NCI-H69 (cell line): Measurements from ENCODE around the gene GJB2.

ENCODE experiments used
- DNase-seq: peaks from one replicate; lab custom pipeline; 2025; lab: John Stamatoyannopoulos, UW

The GJB2 gene

GRCh38 chr13:20192158-20192835 is 441 bp downstream of the GJB2 start:
- DNase-seq = no peak

GRCh38 chr13:20191311-20192157 is 1.2 kb downstream of the GJB2 start:
- no peak for DNase-seq

GRCh38 chr13:20190481-20191310 is 2.0 kb downstream of the GJB2 start:
- no peak for DNase-seq

DNA sequence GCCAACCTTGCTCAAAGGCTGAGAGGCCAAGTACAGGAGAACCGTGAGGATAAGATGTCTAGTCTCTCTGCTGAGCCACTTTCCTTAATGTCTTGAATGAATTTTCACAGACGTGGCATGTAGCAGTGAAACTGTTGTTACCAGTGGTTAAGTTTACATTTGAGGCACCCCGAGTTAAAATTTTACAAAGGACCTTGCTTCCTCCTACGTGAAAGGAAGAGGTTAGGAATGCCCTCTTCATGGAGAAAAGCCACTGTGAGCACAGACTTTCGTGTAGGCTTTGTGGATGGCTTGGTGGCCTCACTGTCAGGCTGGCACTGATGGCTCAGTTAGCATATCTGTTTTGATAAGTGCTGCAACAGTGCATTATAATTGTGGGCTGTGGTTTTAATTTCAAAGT is 2.7 kb downstream of the GJB2 start:
- DNase-seq = no peak

GRCh38 chr13:20188667-20189553 is 3.8 kb downstream of the GJB2 start:
- no peak for DNase-seq

DNA sequence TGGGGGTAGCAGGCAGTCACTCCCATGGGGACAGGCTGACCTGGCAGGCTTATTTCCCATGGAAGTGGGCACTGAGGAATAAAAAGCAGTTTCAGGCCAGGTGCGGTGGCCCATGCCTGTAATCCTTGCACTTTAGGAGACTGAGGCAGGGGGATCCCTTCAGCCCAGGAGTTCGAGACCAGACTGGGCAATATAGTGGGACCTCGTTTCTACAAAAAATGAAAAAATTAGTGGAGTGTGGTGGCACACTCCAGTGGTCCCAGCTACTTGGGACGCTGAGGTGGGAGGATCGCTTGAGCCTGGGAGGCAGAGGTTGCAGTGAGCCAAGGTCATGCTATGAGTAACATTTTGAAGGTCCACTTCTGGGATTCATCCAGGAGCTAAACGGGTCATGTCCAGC is 6.0 kb downstream of the GJB2 start:
- DNase-seq = no peak

DNA sequence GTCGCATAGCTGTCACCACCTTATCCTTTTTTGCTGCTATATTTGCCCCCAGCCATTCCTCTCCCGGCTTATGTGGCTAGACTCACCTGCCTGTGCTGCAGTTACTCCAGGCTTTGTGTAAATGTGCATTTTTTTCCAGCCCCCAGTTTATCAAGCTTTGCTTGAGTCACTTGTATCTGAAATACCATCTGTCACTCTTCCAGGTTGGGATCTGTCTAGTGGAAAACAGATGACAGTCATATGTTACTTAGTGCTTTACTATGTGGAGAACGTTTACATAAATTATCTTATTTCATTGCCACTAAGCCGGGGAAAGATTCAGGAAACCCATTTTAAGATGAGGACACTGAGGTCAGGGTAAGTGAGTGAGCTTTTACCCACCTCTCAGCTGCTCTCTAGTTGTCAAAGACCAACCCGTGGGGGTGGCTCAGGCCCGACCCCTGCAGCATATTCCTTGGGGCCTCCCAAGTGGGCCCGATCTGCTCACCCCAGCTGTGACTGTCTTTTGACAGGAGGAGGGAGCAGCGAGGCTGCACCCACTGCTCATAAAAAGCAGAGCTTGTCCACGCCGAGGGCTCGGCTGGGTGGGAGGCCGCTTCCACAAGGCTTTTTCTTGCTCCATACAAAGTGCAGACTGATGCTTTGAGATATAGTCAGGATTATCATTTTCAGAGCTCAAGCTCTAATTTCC is 7.2 kb downstream of the GJB2 start:
- no peak for DNase-seq

GRCh38 chr13:20182231-20182846 is 10.4 kb downstream of the GJB2 start:
- DNase-seq = peak; percentile 63

DNA sequence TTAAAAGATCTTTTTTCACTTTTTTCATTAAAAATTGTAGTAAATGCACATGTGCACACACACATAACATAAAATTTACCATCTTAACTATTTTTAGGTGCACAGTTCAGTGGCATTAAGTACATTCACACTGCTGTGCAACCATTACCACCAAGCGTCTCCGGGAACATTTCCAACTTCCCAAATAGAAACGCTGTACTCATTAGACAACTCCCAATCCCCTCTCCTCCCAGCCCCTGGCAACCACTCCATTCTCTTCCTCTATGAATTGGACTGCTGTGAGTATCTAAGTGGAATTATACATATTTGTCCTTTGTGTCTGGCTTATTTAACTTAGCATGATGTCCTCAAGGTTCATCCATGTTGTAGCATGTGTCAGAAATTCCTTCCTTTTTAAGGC is 11.6 kb downstream of the GJB2 start:
- DNase-seq = no peak

GRCh38 chr13:20178156-20178555 is 14.6 kb downstream of the GJB2 start:
- no peak for DNase-seq

GRCh38 chr13:20177049-20177831 is 15.5 kb downstream of the GJB2 start:
- no peak for DNase-seq

DNA sequence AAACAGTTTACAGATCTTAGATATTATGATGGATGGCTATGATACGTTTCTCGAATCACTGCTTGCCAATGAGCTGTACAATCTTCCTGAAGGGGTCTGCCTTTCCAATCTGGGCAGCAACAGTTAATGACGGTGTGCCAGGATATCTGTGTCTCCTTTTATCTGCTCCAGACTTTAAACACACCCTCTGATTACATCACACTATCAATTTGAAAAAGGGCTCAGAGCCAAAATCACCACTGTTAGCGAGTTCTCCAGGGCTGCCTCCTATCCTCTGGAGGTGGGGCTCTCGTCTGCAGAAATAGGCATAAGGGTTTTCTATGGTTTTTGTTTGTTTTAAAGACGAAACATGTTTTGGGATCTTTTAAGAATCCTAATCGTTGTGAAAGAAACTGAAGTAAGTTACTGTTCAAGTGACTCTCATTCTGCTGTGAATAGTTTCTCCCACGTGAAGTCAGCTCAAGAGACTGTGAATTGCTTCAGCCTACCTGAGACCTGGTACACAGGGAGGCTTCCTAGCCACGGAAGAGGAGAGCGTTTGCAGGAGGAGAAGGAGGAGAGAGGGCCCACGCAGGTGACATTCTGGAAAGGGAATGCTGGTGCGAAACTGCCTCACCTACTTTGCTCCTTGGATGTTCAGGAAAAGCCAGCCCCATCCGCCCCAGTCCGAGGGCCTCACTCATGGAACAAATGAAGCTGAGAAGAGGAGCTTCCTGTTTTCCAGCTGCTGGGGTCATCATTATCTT is 16.7 kb downstream of the GJB2 start:
- DNase-seq = peak; percentile 37

GRCh38 chr13:20175406-20175794 is 17.3 kb downstream of the GJB2 start:
- DNase-seq = no peak

GRCh38 chr13:20174656-20175405 is 17.9 kb downstream of the GJB2 start:
- DNase-seq = peak; percentile 68

DNA sequence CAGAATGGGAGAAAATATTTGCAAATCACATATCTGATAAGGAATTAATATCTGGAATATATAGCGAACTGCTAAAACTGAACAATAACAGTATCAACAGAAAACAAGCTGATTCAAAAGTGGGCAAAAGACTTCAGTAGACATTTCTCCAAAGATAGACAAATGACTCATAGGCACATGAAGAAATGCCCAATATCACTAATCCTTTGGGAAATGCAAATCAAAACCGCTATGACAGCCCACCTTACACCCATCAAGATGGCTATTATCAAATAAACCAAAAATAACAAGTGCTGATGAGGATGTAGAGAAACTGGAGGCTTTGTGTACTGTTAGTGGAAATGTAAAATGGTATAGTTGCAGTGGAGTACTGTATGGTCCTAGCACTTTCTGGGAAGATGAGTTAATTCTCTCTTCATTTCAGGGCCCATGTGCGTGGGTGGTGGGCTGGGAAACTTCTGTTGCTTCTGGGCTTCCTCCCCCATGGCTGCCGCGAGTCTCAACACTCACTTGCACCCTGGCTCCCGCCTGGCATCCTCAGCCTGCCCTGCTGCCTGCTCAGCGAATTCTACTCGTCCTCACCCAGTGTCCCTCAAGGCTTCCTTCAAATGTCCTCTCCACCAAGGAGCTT is 19.5 kb downstream of the GJB2 start:
- DNase-seq = no peak

DNA sequence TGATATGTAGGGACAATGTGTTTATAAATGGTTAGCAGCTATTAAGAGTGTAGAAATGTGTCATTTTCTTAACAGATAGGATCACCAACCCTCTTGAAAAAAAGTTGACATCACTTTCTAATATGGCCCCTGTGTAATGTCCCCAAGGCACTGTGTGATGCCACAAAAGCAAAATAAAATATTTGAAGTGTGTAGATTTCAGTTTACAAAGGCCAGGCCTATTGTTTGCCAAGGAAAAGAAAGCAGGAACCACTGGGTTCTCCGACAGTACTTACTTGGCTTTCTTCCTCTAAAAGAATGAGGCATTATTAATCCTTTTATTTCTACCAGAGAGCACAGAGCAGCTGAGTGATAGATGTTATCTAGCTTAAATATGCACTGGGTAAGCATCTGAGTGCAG is 21.4 kb downstream of the GJB2 start:
- no peak for DNase-seq

DNA sequence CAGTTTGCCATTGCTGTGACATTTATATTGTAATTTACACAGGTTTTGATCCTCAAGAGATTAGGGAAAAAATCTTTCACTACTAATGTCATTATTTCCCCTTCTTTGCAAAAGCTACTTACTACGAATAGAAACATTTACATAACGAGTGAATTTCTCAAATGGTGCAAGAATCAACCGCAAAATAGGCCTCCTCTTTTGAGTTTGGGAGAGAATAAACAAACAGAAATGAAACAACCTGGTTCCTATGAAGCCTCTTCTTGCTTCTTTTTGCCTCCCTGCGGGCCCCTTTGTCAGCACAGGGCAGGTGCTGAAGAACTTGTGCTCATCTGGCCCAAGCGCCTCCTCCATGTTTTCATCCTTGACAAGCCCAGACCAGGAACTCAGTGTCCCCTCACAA is 21.8 kb downstream of the GJB2 start:
- DNase-seq = no peak

DNA sequence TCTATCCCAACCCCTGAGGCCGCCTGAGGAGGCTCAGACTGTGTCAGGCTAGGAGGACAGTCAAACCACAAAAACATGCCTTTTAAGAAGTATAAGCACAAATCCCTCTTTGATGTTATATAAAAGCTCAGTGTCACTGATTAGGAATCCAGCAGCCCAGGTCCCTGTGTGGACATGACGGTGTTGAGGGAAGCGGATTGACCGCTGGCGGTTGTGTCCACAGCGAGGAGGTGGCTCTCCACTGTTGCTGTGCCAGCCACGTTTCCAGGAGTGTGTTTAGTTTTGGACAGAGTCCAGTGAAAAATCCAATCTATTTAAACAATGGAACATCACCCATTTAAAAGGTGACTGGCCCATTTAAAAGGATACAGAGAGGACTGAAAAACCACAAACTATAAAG is 24.3 kb downstream of the GJB2 start:
- no peak for DNase-seq
